Subcutaneous abdominal adipose tissue (tissue), 5 donors: ENCODE results near the gene DDX23.

Experiments
- H3K27ac ChIP-seq: one replicate; pipeline ENCODE4 v1.7.0; 2013; ENCODE audit warnings: low read depth, mild to moderate bottlenecking, inconsistent platforms, low read length, moderate library complexity
- H3K27me3 ChIP-seq, 5 donors: one replicate each; pipeline ENCODE4 v1.7.0; 2013; ENCODE audit warnings: low read length in 5 of 5, inconsistent platforms in 1 of 5; ENCODE audit not compliant: control insufficient read depth in 5 of 5, insufficient read depth in 4 of 5
- H3K36me3 ChIP-seq, 5 donors: one replicate each; pipeline ENCODE4 v1.7.0; 2013; ENCODE audit warnings: low read length in 5 of 5; ENCODE audit not compliant: control insufficient read depth in 5 of 5, insufficient read depth in 5 of 5
- H3K4me1 ChIP-seq, 5 donors: one replicate each; pipeline ENCODE4 v1.7.0; 2013; ENCODE audit warnings: low read length in 5 of 5, mild to moderate bottlenecking in 3 of 5, moderate library complexity in 1 of 5; ENCODE audit not compliant: control insufficient read depth in 5 of 5, insufficient read depth in 5 of 5
- H3K4me3 ChIP-seq, 5 donors: one replicate each; pipeline ENCODE4 v1.7.0; 2013; ENCODE audit warnings: low read length in 5 of 5, low read depth in 1 of 5
- H3K9ac ChIP-seq, 5 donors: one replicate each; pipeline ENCODE4 v1.7.0; 2013; ENCODE audit warnings: low read length in 5 of 5, mild to moderate bottlenecking in 4 of 5, moderate library complexity in 3 of 5
- H3K9me3 ChIP-seq, 5 donors: one replicate each; pipeline ENCODE4 v1.7.0; 2013; ENCODE audit warnings: low read length in 5 of 5; ENCODE audit not compliant: control insufficient read depth in 5 of 5
- donor health status: healthy.
- donor health status: healthy.
- donor health status: healthy.
- donor health status: healthy.
- donor health status: healthy.

Gene DDX23

DNA sequence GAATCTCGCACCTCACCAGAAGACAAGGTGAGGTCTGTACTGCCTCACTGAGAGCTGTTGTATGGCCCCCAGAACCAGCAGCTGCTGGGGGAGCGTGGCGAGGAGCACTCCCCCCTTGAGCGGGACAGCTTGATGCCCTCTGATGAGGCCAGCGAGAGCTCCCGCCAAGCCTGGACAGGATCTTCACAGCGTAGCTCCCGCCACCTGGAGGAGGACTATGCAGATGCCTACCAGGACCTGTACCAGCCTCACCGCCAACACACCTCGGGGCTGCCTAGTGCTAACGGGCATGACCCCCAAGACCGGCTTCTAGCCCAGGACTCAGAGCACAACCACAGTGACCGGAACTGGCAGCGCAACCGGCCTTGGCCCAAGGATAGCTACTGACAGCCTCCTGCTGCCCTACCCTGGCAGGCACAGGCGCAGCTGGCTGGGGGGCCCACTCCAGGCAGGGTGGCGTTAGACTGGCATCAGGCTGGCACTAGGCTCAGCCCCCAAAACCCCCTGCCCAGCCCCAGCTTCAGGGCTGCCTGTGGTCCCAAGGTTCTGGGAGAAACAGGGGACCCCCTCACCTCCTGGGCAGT, 24.4 kb downstream of the DDX23 start:
- H3K36me3 ChIP-seq, result peaks cover 2 to 88% (median 77%) of the 10 kb centered on the region in 5 donors
- no peak overlapping the region for H3K9ac ChIP-seq
- H3K4me1 ChIP-seq, result peaks cover 0 to 6% (median 0%) of the 10 kb centered on the region in 5 donors
- no peaks in the 10 kb centered on the region for H3K27me3 ChIP-seq
- H3K9me3 ChIP-seq, result no peaks in the 10 kb centered on the region
- H3K4me3 ChIP-seq, result no peak overlapping the region
- H3K27ac ChIP-seq, result no peak overlapping the region

DNA sequence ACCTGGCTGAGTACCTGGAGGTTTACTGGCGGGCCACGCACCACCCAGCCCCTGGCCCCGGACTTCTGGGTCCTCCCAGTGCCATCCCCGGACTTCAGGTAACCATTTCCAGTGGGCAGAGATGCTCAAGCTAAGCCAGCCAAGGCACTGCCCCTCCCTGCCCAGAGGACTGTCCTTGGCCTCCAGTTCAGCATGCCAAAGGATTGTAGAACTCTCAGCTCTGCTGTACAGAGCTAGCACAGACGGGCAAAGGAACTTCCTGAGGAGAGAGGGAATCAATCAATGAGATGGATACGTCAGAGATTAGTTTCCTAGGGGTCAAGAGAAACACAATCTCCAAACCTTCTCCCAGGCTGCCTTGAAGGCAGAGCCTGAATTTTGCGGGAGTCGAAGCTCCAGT, 24.9 kb downstream of the DDX23 start:
- no peaks in the 10 kb centered on the region for H3K27me3 ChIP-seq
- H3K9me3 ChIP-seq, result no peaks in the 10 kb centered on the region
- peaks cover 0 to 6% (median 0%) of the 10 kb centered on the region in 5 donors for H3K4me1 ChIP-seq
- no peak overlapping the region for H3K27ac ChIP-seq
- no peak overlapping the region for H3K4me3 ChIP-seq
- peaks cover 2 to 83% (median 71%) of the 10 kb centered on the region in 5 donors for H3K36me3 ChIP-seq
- no peak overlapping the region for H3K9ac ChIP-seq

- H3K4me3 ChIP-seq, result no peak overlapping the region
- peaks cover 2 to 76% (median 64%) of the 10 kb centered on the region in 5 donors for H3K36me3 ChIP-seq
- H3K9me3 ChIP-seq, result no peaks in the 10 kb centered on the region
- peaks cover 0 to 6% (median 0%) of the 10 kb centered on the region in 5 donors for H3K4me1 ChIP-seq
- H3K9ac ChIP-seq, result no peak overlapping the region
- no peaks in the 10 kb centered on the region for H3K27me3 ChIP-seq
- no peak overlapping the region for H3K27ac ChIP-seq
These were observed 25.6 kb downstream of the DDX23 start for GRCh38 chr12:48826209-48826855.

GRCh38 chr12:48824905-48825304, 27.1 kb downstream of the DDX23 start:
- H3K4me1 ChIP-seq, result peaks cover 0 to 1% (median 0%) of the 10 kb centered on the region in 5 donors
- no peak overlapping the region for H3K4me3 ChIP-seq
- H3K36me3 ChIP-seq, result peaks cover 0 to 61% (median 50%) of the 10 kb centered on the region in 5 donors
- H3K9ac ChIP-seq, result no peak overlapping the region
- no peaks in the 10 kb centered on the region for H3K9me3 ChIP-seq
- no peak overlapping the region for H3K27ac ChIP-seq
- H3K27me3 ChIP-seq, result no peaks in the 10 kb centered on the region

GRCh38 chr12:48824112-48824511, 27.9 kb downstream of the DDX23 start:
- H3K4me3 ChIP-seq, result no peak overlapping the region
- H3K9ac ChIP-seq, result no peak overlapping the region
- H3K4me1 ChIP-seq, result peaks cover 0 to 2% (median under 1%) of the 10 kb centered on the region in 5 donors
- H3K36me3 ChIP-seq, result peaks cover 0 to 53% (median 42%) of the 10 kb centered on the region in 5 donors
- H3K27ac ChIP-seq, result no peak overlapping the region
- H3K9me3 ChIP-seq, result no peaks in the 10 kb centered on the region
- no peaks in the 10 kb centered on the region for H3K27me3 ChIP-seq

DNA sequence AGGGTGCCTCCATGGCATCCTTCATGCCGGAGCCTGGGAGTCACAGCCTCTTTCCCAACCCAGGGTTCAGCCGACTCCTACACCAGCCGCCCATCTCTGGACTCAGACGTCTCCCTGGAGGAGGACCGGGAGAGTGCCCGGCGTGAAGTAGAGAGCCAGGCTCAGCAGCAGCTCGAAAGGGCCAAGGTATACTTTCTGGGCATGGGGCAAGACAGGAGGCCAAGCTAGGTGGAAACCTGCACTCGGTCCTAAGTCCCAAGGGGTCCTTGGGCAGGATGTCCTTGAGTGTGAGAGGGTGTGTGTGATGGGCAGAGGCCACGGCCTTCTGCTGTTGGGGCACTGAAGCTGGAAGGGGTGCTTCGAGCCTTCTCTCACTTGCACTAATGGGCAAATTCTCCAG, 28.7 kb downstream of the DDX23 start:
- H3K27ac ChIP-seq, result no peak overlapping the region
- H3K9ac ChIP-seq, result no peak overlapping the region
- peaks cover 0 to 45% (median 34%) of the 10 kb centered on the region in 5 donors for H3K36me3 ChIP-seq
- peaks cover 0 to 7% (median 6%) of the 10 kb centered on the region in 5 donors for H3K4me1 ChIP-seq
- H3K9me3 ChIP-seq, result no peaks in the 10 kb centered on the region
- H3K27me3 ChIP-seq, result no peaks in the 10 kb centered on the region
- H3K4me3 ChIP-seq, result no peak overlapping the region

GRCh38 chr12:48822711-48823110, 29.3 kb downstream of the DDX23 start:
- Histone ChIP-seq H3K36me3 (peaks cover 0 to 40% (median 28%) of the 10 kb centered on the region in 5 donors), H3K9ac (no peak overlapping the region), H3K4me1 (peaks cover 2 to 13% (median 10%) of the 10 kb centered on the region in 5 donors), H3K9me3 (no peaks in the 10 kb centered on the region), H3K4me3 (no peak overlapping the region), H3K27ac (no peak overlapping the region), H3K27me3 (peaks cover 0 to 3% (median 0%) of the 10 kb centered on the region in 5 donors)

- Histone ChIP-seq H3K27me3 (peaks cover 0 to 9% (median 0%) of the 10 kb centered on the region in 5 donors), H3K27ac (no peak overlapping the region), H3K9me3 (no peaks in the 10 kb centered on the region), H3K36me3 (peaks cover 0 to 34% (median 22%) of the 10 kb centered on the region in 5 donors), H3K4me3 (no peak overlapping the region), H3K9ac (no peak overlapping the region), H3K4me1 (peaks cover 3 to 15% (median 14%) of the 10 kb centered on the region in 5 donors)
These were observed 29.8 kb downstream of the DDX23 start for GRCh38 chr12:48822139-48822538.

- peaks cover 6 to 29% (median 25%) of the 10 kb centered on the region in 5 donors for H3K4me1 ChIP-seq
- no peak overlapping the region for H3K4me3 ChIP-seq
- no peaks in the 10 kb centered on the region for H3K9me3 ChIP-seq
- no peak overlapping the region for H3K27ac ChIP-seq
- peaks cover 0 to 11% (median 2%) of the 10 kb centered on the region in 5 donors for H3K27me3 ChIP-seq
- H3K36me3 ChIP-seq, result peaks cover 0 to 17% (median 15%) of the 10 kb centered on the region in 5 donors
- H3K9ac ChIP-seq, result no peak overlapping the region
These were observed 31.8 kb downstream of the DDX23 start for GRCh38 chr12:48819986-48820725.
